SK-N-SH (cell line): ENCODE data around the gene CAD. TPM values are rescaled to one million over a fixed set of nuclear protein-coding genes. Genes with fewer than 3 reads are reported as not detected.
"Not testable (repeated sequence)": the region's sequence is repeated elsewhere in the genome, so short reads cannot be mapped to it uniquely, and the experiment has no call there.

Source experiments
- CTCF ChIA-PET: fragments of 300-600, 350-600 bp; formaldehyde crosslinking; extraction: SDS; loops from one replicate; lab custom pipeline; 2021; lab: Yijun Ruan, JAX
- POLR2A ChIA-PET: fragments of 350-600 bp; sonication (Branson Sonifier 250); formaldehyde crosslinking; extraction: SDS; loops from one replicate; lab custom pipeline; 2020; ENCODE audit warnings: antibody characterized with exemption, inconsistent platforms; lab: Yijun Ruan, JAX
- DNase-seq: peaks from one replicate; pipeline ENCODE4 v3.0.0; 2012
- H2AFZ ChIP-seq: fragments of 200-600 bp; sonication (generic); 2 replicates; pipeline ENCODE4 v1.8.1; 2016; ENCODE audit warnings: antibody characterized with exemption, mild to moderate bottlenecking, low read depth
- H3F3A ChIP-seq: fragments of 200-600 bp; sonication (generic); replicated peaks from 2 replicates; pipeline ENCODE3; 2016; ENCODE audit warnings: antibody characterized with exemption, mild to moderate bottlenecking; ENCODE audit not compliant: insufficient read depth
- H3K27ac ChIP-seq, 2 experiments: fragments of 200-500 bp in 1 of 2; fragments of 200-600 bp in 1 of 2; sonication (Bioruptor generic) in 1 of 2; sonication (generic), shearing (Covaris generic) in 1 of 2; 2 replicates each; pipeline versions ENCODE4 v1.5.1 to v1.6.1; 2014 to 2016; ENCODE audit warnings: low read depth in 2 of 2, inconsistent platforms in 1 of 2, low read length in 1 of 2, mild to moderate bottlenecking in 1 of 2, mixed read lengths in 1 of 2
- H3K27me3 ChIP-seq: fragments of 200-600 bp; sonication (generic), shearing (Covaris generic); 2 replicates; pipeline ENCODE4 v1.6.1; 2016; ENCODE audit warnings: mixed run types; ENCODE audit not compliant: insufficient read depth
- H3K36me3 ChIP-seq, 2 experiments: fragments of 200-500 bp in 1 of 2; fragments of 200-600 bp in 1 of 2; sonication (Bioruptor generic) in 1 of 2; sonication (generic) in 1 of 2; replicated peaks in 1 of 2; 2 replicates each; pipeline versions ENCODE3 to v1.5.1; 2014 to 2016; ENCODE audit warnings: low read length in 1 of 2, mild to moderate bottlenecking in 1 of 2; ENCODE audit not compliant: insufficient read depth in 2 of 2, control insufficient read depth in 1 of 2
- H3K4me1 ChIP-seq, 2 experiments: fragments of 200-500 bp in 1 of 2; fragments of 200-600 bp in 1 of 2; sonication (Bioruptor generic) in 1 of 2; sonication (generic), shearing (Covaris generic) in 1 of 2; 2 replicates each; pipeline versions ENCODE4 v1.5.1 to v1.6.1; 2014 to 2016; ENCODE audit warnings: low read depth in 1 of 2, low read length in 1 of 2, mixed run types in 1 of 2; ENCODE audit not compliant: insufficient read depth in 2 of 2, control insufficient read depth in 1 of 2
- H3K4me2 ChIP-seq: fragments of 200-600 bp; sonication (generic), shearing (Covaris generic); 2 replicates; pipeline ENCODE4 v1.6.1; 2017; ENCODE audit warnings: mixed run types
- H3K4me3 ChIP-seq, 2 experiments: fragments of 200-500 bp in 1 of 2; fragments of 200-600 bp in 1 of 2; sonication (Bioruptor generic) in 1 of 2; sonication (generic), shearing (Covaris generic) in 1 of 2; 2 replicates each; pipeline versions ENCODE4 v1.5.1 to v1.8.1; 2014 to 2016; ENCODE audit warnings: low read depth in 2 of 2, inconsistent platforms in 1 of 2, low read length in 1 of 2, mild to moderate bottlenecking in 1 of 2, mixed read lengths in 1 of 2, moderate library complexity in 1 of 2
- H3K79me2 ChIP-seq: fragments of 200-600 bp; sonication (generic); 2 replicates; pipeline ENCODE4 v1.8.1; 2017; ENCODE audit warnings: mild to moderate bottlenecking; ENCODE audit not compliant: insufficient read depth
- H3K9ac ChIP-seq: fragments of 200-600 bp; sonication (generic); 2 replicates; pipeline ENCODE4 v1.6.1; 2017; ENCODE audit warnings: mixed run types
- H3K9me2 ChIP-seq: fragments of 200-600 bp; sonication (generic); 2 replicates; pipeline ENCODE4 v1.6.1; 2017; ENCODE audit warnings: mixed run types
- H3K9me3 ChIP-seq: fragments of 200-600 bp; sonication (generic); 2 replicates; pipeline ENCODE4 v1.6.1; 2017; ENCODE audit warnings: mixed run types, mild to moderate bottlenecking, moderate library complexity
- H4K20me1 ChIP-seq: fragments of 200-600 bp; sonication (generic); 2 replicates; pipeline ENCODE4 v1.6.1; 2017; ENCODE audit warnings: mild to moderate bottlenecking, mixed run types; ENCODE audit not compliant: insufficient read depth
- ELF1 ChIP-seq: IDR thresholded peaks from 2 replicates; pipeline ENCODE4 v1.4.0; 2012
- FOSL2 ChIP-seq: IDR thresholded peaks from 2 replicates; pipeline ENCODE4 v1.4.0; 2012; ENCODE audit warnings: low read depth, mild to moderate bottlenecking, moderate library complexity, borderline replicate concordance
- MEF2A ChIP-seq: IDR thresholded peaks from 2 replicates; pipeline ENCODE4 v1.4.0; 2012; ENCODE audit warnings: low read depth, borderline replicate concordance
- MXI1 ChIP-seq: IDR thresholded peaks from 2 replicates; pipeline ENCODE4 v1.6.1; 2012; ENCODE audit warnings: mild to moderate bottlenecking, low read depth, low read length, improper control_type of control experiment
- NFIC ChIP-seq: IDR thresholded peaks from 2 replicates; pipeline ENCODE4 v1.4.0; 2012; ENCODE audit warnings: borderline replicate concordance
- POLR2AphosphoS5 ChIP-seq: IDR thresholded peaks from 2 replicates; pipeline ENCODE4 v1.6.1; 2012; ENCODE audit warnings: low read depth, low read length
- RCOR1 ChIP-seq: fragments of 150-350 bp; IDR thresholded peaks from 2 replicates; pipeline ENCODE4 v1.6.1; 2017; ENCODE audit warnings: antibody characterized with exemption, low read length
- TCF12 ChIP-seq: IDR thresholded peaks from 2 replicates; pipeline ENCODE4 v1.4.0; 2012
- WGBS: methylation state at CpG from one replicate; pipeline ENCODE4 v1.1.6; 2017; ENCODE audit warnings: low lambda C conversion rate; 5-methylcytosine and 5-hydroxymethylcytosine counted together
- polyA plus RNA-seq, 3 experiments: library from polyadenylated mRNA; depleted of rRNA; stranded (reverse); fragments of >200 nt; gene quantifications; 2 replicates each; pipeline ENCODE4 v1.2.3, GENCODE V29; 2012
- TF ChIP-seq, protein P1 (sequence below): IDR thresholded peaks from 2 replicates; pipeline ENCODE4 v1.4.0; 2012; ENCODE audit warnings: low read depth, borderline replicate concordance
- TF ChIP-seq, protein P2 (sequence below): IDR thresholded peaks from 2 replicates; pipeline ENCODE4 v1.4.0; 2012; ENCODE audit warnings: low read depth
- TF ChIP-seq, protein P3 (sequence below): IDR thresholded peaks from 2 replicates; pipeline ENCODE4 v1.4.0; 2012; ENCODE audit warnings: low read depth, borderline replicate concordance

CAD gene
- polyA plus RNA-seq, 1 of the 3 experiments (the other 2 are of a cell fraction): 47.6 TPM

DNA sequence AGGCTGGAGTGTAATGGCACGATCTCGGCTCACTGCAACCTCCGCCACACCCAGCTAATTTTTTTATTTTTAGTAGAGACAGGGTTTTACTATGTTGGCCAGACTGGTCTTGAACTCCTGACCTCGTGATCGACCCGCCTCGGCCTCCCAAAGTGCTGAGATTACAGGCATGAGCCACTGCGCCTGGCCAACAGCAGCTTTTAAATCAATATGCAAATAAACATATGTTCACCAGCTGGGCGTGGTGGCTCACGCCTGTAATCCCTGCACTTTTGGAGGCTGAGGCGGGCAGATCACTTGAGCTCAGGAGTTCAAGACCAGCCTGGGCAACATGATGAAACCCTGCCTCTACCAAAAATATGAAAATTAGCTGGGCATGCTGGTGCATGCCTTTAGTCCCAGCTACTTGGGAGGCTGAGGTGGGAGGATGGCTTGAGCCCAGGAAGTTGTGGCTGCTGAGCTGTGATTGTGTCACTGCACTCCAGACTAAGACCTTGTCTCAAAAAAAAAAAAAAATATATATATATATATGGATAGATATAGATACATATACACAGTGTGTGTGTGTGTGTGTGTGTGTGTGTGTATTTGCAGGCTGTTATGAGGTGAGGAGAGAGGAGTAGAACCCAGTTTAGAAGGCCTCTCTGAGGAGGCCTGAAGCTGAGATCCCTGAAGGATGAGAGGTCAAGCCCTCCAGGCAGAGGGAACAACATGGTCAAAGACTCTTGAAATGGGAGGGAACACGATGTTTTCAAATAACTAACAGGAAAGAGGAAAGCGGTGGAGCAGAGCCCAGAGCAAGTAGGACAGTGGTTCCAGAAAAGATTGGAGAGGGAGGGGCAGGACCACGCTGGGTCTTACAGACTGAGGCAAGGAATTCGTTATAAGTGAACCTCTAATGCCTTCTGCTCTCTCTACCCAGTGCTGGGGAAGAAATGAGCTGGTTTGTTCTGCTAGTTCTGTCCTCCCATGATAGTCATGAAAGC, 55.7 kb downstream of the CAD start:
- ChIA-PET CTCF (interaction anchor here (0.6 to 14.1 kb wide), 13 partner anchors 8 to 256 kb away, joined by 3 to 392 read pairs (median 6); partner anchors contain the start of genes SLC30A3 and TRIM54), POLR2A (interaction anchor here (0.6 kb wide), 1 partner anchor 212 kb away, joined by 3 read pairs; no protein-coding TSS in a partner anchor)
- H3K9ac ChIP-seq, H3K36me3 ChIP-seq, H3K4me3 ChIP-seq, H3K4me2 ChIP-seq, H3K4me1 ChIP-seq, H3K79me2 ChIP-seq, H2AFZ ChIP-seq, DNase-seq, H3K9me2 ChIP-seq, H3K9me3 ChIP-seq, H3F3A ChIP-seq, H3K27ac ChIP-seq, H4K20me1 ChIP-seq: not testable (repeated sequence)
- WGBS: 83% methylated on average over 15 of the region's 15 CpGs
- H3K27me3 ChIP-seq: peaks cover 34% of the 10 kb centered on the region; the same call in 1 of the 2 replicates

DNA sequence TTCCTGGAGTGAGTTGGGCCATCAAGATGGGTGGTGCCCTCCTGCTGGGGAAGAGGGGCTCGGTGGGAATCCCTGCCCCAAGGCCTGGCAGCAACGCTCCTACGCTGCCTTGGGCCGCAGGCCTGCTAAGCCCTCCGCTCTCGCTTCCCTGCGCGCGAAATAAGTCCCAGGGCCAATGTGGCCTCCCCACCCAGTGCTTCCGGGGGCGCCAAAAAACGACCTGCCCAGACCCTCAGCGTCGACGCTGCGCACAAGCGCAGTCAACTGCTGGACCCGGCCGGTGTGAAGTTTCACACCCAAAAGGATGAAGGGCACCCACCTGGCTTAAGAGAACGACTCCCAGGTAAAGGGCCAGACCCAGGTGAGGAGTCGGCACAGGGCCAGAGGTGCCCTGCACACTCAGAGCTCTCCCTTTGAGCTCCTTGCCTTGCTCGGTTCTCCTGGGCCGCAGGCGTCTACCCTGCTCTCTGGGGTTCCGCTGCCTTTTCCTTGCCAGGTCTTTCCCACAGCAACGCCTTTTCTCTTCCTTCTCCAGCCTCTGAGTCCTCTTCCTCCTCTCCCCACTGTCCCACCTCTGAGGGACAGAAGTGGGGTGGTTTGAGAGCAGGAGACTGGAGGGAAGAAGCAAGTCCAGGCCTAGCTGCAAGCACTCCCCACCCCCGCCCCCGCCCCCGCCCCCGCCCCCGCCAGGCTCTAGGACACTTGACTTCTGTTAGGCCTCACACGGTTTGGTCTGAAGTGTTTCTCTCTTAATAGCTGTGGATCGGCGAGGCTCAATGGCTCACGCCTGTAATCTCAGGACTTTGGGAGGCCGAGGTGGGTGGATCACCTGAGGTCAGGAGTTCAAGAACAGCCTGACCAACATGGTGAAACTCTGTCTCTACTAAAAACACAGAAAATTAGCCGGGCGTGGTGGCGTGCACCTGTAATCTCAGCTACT, 58.3 kb downstream of the CAD start, which contains the start of gene DNAJC5G:
DNAJC5G (plus strand) TSS at position 223 of the 940 bp plus-strand sequence. CDS start 1,296 bp downstream, outside the sequence.
- WGBS: 84% methylated on average over 36 of the region's 39 CpGs

DNA sequence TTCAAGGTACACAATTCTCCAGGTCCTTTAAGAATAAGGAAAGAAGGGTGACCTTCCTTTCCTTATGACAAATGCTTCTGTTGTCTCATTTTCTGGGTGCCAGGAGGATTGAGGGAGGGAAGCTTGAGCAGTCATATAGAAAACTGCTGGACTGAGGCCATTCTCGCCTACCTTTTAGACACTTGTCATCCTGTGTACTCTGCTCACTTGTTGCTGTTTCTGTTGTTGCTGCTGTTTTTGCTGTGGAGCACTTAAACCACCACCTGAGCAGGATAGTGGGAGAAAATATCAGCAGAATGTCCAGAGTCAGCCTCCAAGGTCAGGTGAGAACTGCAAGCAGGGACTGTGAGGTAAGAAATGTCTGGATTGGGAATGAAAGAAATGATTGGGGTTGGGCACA, 60.8 kb downstream of the CAD start:
- no peaks in the 10 kb centered on the region for H4K20me1 ChIP-seq
- no peak overlapping the region for H3K9ac ChIP-seq
- no peak overlapping the region for H3K4me2 ChIP-seq
- H2AFZ ChIP-seq: no peak overlapping the region
- ChIA-PET POLR2A (interaction anchor here (0.6 kb wide), 1 partner anchor 215 kb away, joined by 3 read pairs; no protein-coding TSS in a partner anchor), CTCF (interaction anchor here (2.0 to 18.0 kb wide), 5 partner anchors 10 to 199 kb away, joined by 5 to 392 read pairs (median 15); partner anchors contain the start of genes CAD, EMILIN1 and SLC30A3)
- H3K4me1 ChIP-seq: peaks cover 0 to 21% of the 10 kb centered on the region in 2 experiments; a peak in 3 of 4 replicates
- H3K9me3 ChIP-seq: no peaks in the 10 kb centered on the region
- no peak overlapping the region for H3K27ac ChIP-seq
- no peak for DNase-seq
- no peaks in the 10 kb centered on the region for H3K36me3 ChIP-seq
- H3K79me2 ChIP-seq: no peaks in the 10 kb centered on the region
- H3K4me3 ChIP-seq: no peak overlapping the region
- H3F3A ChIP-seq: no peaks in the 10 kb centered on the region
- no peaks in the 10 kb centered on the region for H3K9me2 ChIP-seq
- WGBS: 30% methylated on average over 1 of the region's 1 CpG
- peaks cover 14% of the 10 kb centered on the region; the same call in 1 of the 2 replicates for H3K27me3 ChIP-seq
- TF ChIP-seq TCF12 (no peak), NFIC (no peak), MEF2A (no peak), POLR2AphosphoS5 (no peak), FOSL2 (no peak), RCOR1 (no peak), MXI1 (no peak)
- TF ChIP-seq, protein P1, sequence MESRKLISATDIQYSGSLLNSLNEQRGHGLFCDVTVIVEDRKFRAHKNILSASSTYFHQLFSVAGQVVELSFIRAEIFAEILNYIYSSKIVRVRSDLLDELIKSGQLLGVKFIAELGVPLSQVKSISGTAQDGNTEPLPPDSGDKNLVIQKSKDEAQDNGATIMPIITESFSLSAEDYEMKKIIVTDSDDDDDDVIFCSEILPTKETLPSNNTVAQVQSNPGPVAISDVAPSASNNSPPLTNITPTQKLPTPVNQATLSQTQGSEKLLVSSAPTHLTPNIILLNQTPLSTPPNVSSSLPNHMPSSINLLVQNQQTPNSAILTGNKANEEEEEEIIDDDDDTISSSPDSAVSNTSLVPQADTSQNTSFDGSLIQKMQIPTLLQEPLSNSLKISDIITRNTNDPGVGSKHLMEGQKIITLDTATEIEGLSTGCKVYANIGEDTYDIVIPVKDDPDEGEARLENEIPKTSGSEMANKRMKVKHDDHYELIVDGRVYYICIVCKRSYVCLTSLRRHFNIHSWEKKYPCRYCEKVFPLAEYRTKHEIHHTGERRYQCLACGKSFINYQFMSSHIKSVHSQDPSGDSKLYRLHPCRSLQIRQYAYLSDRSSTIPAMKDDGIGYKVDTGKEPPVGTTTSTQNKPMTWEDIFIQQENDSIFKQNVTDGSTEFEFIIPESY: no peak
- TF ChIP-seq, protein P2, sequence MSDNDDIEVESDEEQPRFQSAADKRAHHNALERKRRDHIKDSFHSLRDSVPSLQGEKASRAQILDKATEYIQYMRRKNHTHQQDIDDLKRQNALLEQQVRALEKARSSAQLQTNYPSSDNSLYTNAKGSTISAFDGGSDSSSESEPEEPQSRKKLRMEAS: no peak
- TF ChIP-seq, protein P3, sequence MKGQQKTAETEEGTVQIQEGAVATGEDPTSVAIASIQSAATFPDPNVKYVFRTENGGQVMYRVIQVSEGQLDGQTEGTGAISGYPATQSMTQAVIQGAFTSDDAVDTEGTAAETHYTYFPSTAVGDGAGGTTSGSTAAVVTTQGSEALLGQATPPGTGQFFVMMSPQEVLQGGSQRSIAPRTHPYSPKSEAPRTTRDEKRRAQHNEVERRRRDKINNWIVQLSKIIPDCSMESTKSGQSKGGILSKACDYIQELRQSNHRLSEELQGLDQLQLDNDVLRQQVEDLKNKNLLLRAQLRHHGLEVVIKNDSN: no peak

More for the DNA sequence above, 58.3 kb downstream of the CAD start, which contains the start of gene DNAJC5G:
- Histone ChIP-seq H3K4me1 (peaks cover 0 to 4% of the 10 kb centered on the region in 2 experiments; a peak in 1 of 4 replicates), H3K9me3 (no peaks in the 10 kb centered on the region), H3K9me2 (no peaks in the 10 kb centered on the region), H3K4me2 (no peak within 1 kb of the TSS), H3F3A (no peaks in the 10 kb centered on the region), H2AFZ (no peak within 1 kb of the TSS), H3K79me2 (no peaks in the 10 kb centered on the region), H3K27ac (no peak within 1 kb of the TSS)
- DNase-seq: no peak
- TF ChIP-seq, protein P3: no peak
- no peak for TF ChIP-seq MEF2A
- no peak for TF ChIP-seq ELF1
- TF ChIP-seq, all 33 proteins: peak for 0
- Histone ChIP-seq H3K27me3 (peaks cover 15% of the 10 kb centered on the region; the same call in 1 of the 2 replicates), H3K4me3 (no peak within 1 kb of the TSS), H3K9ac (no peak within 1 kb of the TSS), H4K20me1 (no peaks in the 10 kb centered on the region), H3K36me3 (no peaks in the 10 kb centered on the region)
- CTCF ChIA-PET: interaction anchor here (0.8 to 1.8 kb wide), 3 partner anchors 10 to 86 kb away, joined by 3 to 14 read pairs (median 7); no protein-coding TSS in a partner anchor
- POLR2A ChIA-PET: no interaction called here
